Cardiac fibroblast (primary cell): ENCODE results near the gene TPRN.

Source experiments
- DNase-seq, 2 donors: peaks; one replicate each; pipeline versions ENCODE4 v3.0.0 to v3.0.0-alpha.2; 2010; ENCODE audit warnings: low read depth in 2 of 2
- H3K4me3 ChIP-seq, 2 donors: replicated peaks in 1 of 2; 1 replicate in 1 of 2; 2 replicates in 1 of 2; pipeline ENCODE4 v1.5.1; 2011; ENCODE audit warnings: low read depth in 2 of 2, low read length in 2 of 2, mild to moderate bottlenecking in 2 of 2, moderate library complexity in 1 of 2
- CTCF ChIP-seq: IDR thresholded peaks from one replicate; pipeline ENCODE4 v1.5.1; 2011; ENCODE audit warnings: low read depth, mild to moderate bottlenecking, low read length, inconsistent platforms

TPRN gene

DNA sequence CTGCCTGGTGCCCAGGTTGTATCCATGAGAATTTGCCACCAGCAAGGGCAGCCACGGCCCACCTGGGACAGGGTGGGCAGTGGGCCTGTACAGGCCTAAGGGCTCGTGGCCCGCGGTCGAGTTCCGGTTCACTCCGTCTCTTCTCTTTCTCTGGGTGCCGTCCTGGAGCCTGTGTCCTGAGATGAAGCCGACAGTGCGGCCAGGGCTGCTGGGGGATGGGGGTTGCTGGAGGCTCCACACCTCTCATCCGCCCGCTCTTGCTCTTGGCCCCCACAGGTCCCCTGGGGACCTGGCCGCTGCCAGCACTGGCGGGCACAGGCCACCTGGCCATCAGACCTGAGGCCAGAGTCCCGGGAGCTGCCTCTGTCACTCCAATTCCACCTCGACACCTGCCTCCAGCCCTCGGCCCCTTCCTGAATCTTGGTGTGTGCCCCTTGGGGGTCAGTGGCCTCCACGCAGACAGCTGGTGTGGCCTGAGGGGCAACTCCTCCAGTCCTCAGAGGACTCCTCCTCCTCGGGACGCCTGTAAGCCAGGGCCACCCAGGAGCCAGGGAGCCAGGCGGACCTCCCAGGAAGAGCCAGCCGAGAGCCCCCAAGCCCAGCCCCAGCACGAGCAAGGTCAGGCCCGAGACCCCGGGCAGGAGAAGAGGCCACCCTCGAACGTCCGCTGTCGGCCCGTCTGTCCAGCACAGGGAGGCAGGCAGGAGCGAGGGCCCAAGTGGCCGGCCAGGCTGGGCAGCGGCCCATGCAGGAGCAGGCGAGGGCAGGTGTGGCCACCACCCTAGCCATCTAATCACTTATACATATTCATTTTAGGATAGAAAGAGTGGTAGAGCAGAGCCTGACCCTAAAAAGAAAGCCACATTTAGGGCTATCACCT lies 35.9 kb downstream of the TPRN start:
- no peak for TF ChIP-seq CTCF

GRCh38 chr9:137163805-137164204 lies 36.7 kb downstream of the TPRN start:
- no peak for TF ChIP-seq CTCF
- no peak overlapping the region for H3K4me3 ChIP-seq
- no peak for DNase-seq

More for the DNA sequence above, 35.9 kb downstream of the TPRN start:
- no peak for DNase-seq
- H3K4me3 ChIP-seq = no peak overlapping the region

DNA sequence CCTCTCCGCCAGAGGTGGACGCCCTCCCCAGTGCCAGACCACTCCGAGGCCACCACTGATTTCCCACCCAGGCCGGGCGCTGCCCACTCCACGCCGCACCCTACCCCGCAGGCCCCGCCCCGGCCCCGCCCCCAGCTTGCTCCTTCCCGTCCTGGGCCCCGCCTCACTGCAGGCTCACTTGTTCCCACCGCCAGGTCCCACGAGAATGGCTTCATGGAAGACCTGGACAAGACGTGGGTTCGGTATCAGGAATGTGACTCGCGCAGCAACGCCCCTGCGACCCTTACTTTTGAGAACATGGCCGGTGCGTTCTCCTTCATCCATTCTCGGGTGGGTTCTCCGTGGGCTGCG lies 37.2 kb downstream of the TPRN start:
- peak overlapping the region; percentile 21 to 41 for H3K4me3 ChIP-seq
- TF ChIP-seq CTCF = no peak
- DNase-seq = peak in 1 of 2 donors; percentile 21

GRCh38 chr9:137162505-137163364 lies 37.8 kb downstream of the TPRN start:
- H3K4me3 ChIP-seq = peak overlapping the region; percentile 21 to 41
- TF ChIP-seq CTCF = no peak
- DNase-seq = peak; percentile 13 to 33

DNA sequence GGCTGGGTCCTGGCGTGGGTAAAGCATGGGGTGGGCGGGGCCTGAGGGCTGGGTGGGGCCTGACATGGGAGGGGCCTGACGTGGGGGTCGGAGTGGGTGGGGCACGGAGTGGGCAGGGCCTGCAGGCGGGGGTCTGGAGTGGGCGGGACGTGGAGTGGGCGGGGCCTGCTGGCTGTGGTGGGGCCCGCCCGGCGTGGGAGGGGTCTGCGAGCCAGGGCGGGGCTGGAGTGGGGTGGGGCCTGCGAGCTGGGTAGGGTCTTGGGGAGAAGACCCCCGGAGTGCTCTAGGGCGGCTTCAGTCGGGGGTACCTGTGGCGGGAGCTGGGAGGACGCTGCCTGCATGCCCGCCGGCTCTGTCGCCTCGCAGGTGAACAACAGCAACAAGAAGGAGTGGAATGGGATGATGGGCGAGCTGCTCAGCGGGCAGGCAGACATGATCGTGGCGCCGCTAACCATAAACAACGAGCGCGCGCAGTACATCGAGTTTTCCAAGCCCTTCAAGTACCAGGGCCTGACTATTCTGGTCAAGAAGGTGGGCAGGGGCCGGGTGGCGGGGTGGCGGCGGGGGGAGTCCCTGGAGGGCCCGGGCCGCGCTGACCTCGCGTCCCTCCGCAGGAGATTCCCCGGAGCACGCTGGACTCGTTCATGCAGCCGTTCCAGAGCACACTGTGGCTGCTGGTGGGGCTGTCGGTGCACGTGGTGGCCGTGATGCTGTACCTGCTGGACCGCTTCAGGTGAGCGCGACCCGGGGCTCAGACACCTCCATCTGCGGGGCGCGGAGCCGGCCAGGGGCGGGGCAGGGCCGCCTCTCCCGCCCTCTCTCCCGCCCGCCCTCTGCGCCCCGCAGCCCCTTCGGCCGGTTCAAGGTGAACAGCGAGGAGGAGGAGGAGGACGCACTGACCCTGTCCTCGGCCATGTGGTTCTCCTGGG lies 38.7 kb downstream of the TPRN start:
- H3K4me3 ChIP-seq = no peak overlapping the region
- no peak for DNase-seq
- TF ChIP-seq CTCF = no peak
